Psoas muscle (tissue), 8 donors: ENCODE results near the gene DNASE2B. TPM values are rescaled to one million over a fixed set of nuclear protein-coding genes. Genes with fewer than 3 reads are reported as not detected.

Experiments used
- ATAC-seq, 4 donors: fragments of 200-7000 bp; cut with Tn5 transposase; one replicate each; pipeline ENCODE4 v1.9.1; 2020; ENCODE audit warnings: moderate library complexity in 3 of 4, mild to moderate bottlenecking in 2 of 4
- DNase-seq, 2 donors: peaks; one replicate each; pipeline ENCODE4 v3.0.0-alpha.2; 2020
- H3K27ac ChIP-seq: fragments of 200-600 bp; one replicate; pipeline ENCODE4 v1.8.0; 2022
- H3K27me3 ChIP-seq, 3 donors: fragments of 200-600 bp in 1 of 3; one replicate each; pipeline versions ENCODE4 v1.6.1 to v1.8.0; 2013 to 2022; ENCODE audit warnings: low read length in 2 of 3, mild to moderate bottlenecking in 2 of 3, moderate library complexity in 1 of 3; ENCODE audit not compliant: insufficient read depth in 3 of 3
- H3K36me3 ChIP-seq, 2 donors: fragments of 200-600 bp in 1 of 2; one replicate each; pipeline versions ENCODE4 v1.6.1 to v1.8.0; 2013 to 2022; ENCODE audit warnings: low read depth in 1 of 2, mild to moderate bottlenecking in 1 of 2, moderate library complexity in 1 of 2; ENCODE audit not compliant: insufficient read depth in 1 of 2
- H3K4me1 ChIP-seq: fragments of 200-600 bp; one replicate; pipeline ENCODE4 v1.8.0; 2022
- H3K4me3 ChIP-seq: fragments of 200-600 bp; one replicate; pipeline ENCODE4 v1.8.0; 2022; ENCODE audit warnings: mild to moderate bottlenecking
- H3K9me3 ChIP-seq: fragments of 200-600 bp; one replicate; pipeline ENCODE4 v1.8.0; 2022
- WGBS, 3 donors: extraction: QIAGEN DNeasy Blood & Tissue Kit; methylation state at CpG; one replicate each; pipeline versions ENCODE4 v1.1.6 to v1.1.7; 2013; 5-methylcytosine and 5-hydroxymethylcytosine counted together
- intact Hi-C, 2 donors: fragments of 100-400 bp; cut with DNase I; formaldehyde crosslinking; loops; one replicate each; pipeline versions ENCODE4 v1.11.0 to v1.14.2; 2022
- polyA plus RNA-seq, 3 donors: library from polyadenylated mRNA; stranded (reverse); fragments of 200-250 nt; gene quantifications; one replicate each; pipeline ENCODE4 v1.2.3, GENCODE V29; 2013
- total RNA-seq, 4 donors: library from RNA; stranded (reverse); fragmentation: NEBNext Ultra II Directional in 2 of 4; extraction: Animal tissue kit (Norgen Biotek cat#: 25700) in 2 of 4; gene quantifications; one replicate each; pipeline versions ENCODE4 v1.2.1 to v1.2.4, GENCODE V29; 2021 to 2023
- TF ChIP-seq, protein P1 (sequence below): fragments of 200-600 bp; IDR thresholded peaks from one replicate; pipeline ENCODE4 v1.8.0; 2022; ENCODE audit warnings: antibody characterized with exemption
- donor health status: healthy with polysubstance abuse.
- donor health status: DM: no; HTN: no; CAD: no; lungs with moderate emphysema.
- donor health status: Bipolar disorder and iron deficiency.
- donor health status: healthy.
- donor health status: DM: yes; HTN: yes; CAD: no.
- donor health status: DM: no; HTN: no; CAD: no.
- donor health status: DM: no; HTN: no; CAD: no.
- donor health status: DM: yes; HTN: yes; CAD: no.

The DNASE2B gene
- total and polyA plus RNA-seq, 7 donors = 0.18 to 3.1 (median 0.84) TPM; not detected in 2

DNA sequence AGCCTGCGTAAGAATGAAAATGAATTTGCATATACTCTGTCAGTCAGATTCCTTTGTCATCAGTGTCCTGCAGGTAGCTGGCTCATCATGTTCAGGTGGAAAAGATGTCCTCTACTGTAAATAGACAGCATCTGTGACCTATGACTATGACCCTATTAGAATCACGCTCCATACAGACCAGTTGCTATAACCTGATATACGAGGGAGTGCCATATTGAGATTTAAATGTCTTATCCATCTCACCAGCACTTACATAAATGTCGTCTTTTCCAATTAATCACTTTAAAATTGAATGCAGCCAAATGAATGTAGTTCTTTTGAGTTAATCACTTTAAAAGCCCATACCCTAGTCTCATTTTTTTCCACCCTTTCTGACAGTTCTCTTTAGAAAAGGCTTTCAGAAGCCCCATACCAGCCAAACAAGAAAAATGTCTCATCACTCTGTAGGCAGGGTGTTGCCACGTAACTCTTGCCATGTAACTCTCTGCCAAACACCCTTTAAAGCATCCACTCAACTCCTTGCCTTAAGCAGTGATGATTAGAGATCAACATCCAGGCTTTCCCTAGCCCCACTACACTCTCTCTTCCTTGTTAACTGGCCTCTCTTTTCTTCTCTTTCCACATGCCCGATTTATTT, 26.3 kb downstream of the DNASE2B start:
- WGBS, 3 donors = 77 to 85% (median 79%) methylated on average over 6 of the region's 6 CpGs
- no peak overlapping the region for H3K4me3 ChIP-seq
- no peak overlapping the region for H3K27ac ChIP-seq
- H3K36me3 ChIP-seq = no peaks in the 10 kb centered on the region
- no peaks in the 10 kb centered on the region for H3K27me3 ChIP-seq
- DNase-seq = no peak
- no peaks in the 10 kb centered on the region for H3K4me1 ChIP-seq
- ATAC-seq = no peak
- H3K9me3 ChIP-seq = no peaks in the 10 kb centered on the region
- intact Hi-C loops = no loop called here
- TF ChIP-seq, protein P1, sequence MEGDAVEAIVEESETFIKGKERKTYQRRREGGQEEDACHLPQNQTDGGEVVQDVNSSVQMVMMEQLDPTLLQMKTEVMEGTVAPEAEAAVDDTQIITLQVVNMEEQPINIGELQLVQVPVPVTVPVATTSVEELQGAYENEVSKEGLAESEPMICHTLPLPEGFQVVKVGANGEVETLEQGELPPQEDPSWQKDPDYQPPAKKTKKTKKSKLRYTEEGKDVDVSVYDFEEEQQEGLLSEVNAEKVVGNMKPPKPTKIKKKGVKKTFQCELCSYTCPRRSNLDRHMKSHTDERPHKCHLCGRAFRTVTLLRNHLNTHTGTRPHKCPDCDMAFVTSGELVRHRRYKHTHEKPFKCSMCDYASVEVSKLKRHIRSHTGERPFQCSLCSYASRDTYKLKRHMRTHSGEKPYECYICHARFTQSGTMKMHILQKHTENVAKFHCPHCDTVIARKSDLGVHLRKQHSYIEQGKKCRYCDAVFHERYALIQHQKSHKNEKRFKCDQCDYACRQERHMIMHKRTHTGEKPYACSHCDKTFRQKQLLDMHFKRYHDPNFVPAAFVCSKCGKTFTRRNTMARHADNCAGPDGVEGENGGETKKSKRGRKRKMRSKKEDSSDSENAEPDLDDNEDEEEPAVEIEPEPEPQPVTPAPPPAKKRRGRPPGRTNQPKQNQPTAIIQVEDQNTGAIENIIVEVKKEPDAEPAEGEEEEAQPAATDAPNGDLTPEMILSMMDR = no peak

DNA sequence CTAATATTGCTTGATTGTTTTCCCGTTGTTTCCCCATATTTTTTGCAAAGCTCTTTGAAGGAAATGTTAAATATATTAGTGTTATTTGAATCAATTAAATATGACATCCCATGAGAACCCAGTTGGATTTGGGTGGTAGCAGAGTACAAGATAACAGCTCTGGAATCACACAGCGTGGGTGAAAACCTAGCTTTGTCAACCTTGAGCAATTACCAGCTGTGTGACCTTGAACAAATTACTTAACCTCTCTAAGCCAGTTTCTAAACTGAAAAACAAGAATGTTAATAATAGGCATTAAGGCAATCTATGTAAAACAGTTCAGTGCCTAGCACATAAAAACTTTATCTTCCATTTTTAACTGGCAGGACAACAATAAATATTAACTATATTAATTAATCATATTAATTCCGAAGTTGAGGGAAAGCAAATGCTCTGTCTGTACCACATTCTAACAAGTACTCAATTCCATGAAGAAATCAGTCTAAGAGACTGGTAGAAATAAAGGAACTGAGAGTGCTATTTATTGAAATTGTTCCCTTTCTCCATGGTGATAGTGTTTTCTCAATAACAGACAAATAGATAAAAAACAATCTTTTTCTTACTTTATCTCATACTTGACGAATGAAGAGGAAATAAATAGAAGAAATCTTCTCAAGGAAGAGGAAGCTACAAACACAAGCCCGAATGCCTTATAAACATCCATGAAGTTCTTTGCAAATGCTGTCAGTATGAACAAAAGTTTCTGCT, 27.0 kb downstream of the DNASE2B start:
- H3K4me3 ChIP-seq = no peak overlapping the region
- no peak for ATAC-seq
- TF ChIP-seq, protein P1 = no peak
- WGBS, 3 donors = 65 to 67% (median 66%) methylated on average over 5 of the region's 5 CpGs
- DNase-seq = no peak
- H3K9me3 ChIP-seq = no peaks in the 10 kb centered on the region
- no peaks in the 10 kb centered on the region for H3K27me3 ChIP-seq
- H3K36me3 ChIP-seq = no peaks in the 10 kb centered on the region
- intact Hi-C loops = no loop called here
- H3K4me1 ChIP-seq = no peaks in the 10 kb centered on the region
- H3K27ac ChIP-seq = no peak overlapping the region

DNA sequence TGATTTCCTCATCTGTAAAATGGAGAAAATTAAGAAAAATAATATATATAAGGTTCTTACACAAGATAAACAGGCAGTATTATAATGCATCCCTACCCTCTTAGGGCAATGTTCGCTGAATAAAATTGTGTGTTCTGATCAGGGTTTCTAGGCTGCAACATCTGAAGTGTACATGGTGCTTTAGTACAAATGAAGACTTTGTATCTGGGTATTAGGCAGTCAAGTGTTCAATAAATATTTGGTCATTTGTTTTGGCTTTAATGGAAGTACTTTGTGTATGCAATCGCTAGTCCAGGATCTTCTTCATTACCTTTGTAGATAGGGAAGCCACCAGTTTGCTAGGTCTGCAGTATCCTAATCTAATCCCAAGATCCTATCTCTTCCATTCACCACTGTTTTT, 28.1 kb downstream of the DNASE2B start:
- Histone ChIP-seq H3K9me3 (no peaks in the 10 kb centered on the region), H3K36me3 (no peaks in the 10 kb centered on the region), H3K27me3 (no peaks in the 10 kb centered on the region), H3K4me1 (no peaks in the 10 kb centered on the region), H3K4me3 (no peak overlapping the region), H3K27ac (no peak overlapping the region)
- ATAC-seq = no peak
- WGBS, 3 donors = 94 to 98% (median 94%) methylated on average over 2 of the region's 2 CpGs
- intact Hi-C loops = no loop called here
- TF ChIP-seq, protein P1 = no peak
- no peak for DNase-seq

DNA sequence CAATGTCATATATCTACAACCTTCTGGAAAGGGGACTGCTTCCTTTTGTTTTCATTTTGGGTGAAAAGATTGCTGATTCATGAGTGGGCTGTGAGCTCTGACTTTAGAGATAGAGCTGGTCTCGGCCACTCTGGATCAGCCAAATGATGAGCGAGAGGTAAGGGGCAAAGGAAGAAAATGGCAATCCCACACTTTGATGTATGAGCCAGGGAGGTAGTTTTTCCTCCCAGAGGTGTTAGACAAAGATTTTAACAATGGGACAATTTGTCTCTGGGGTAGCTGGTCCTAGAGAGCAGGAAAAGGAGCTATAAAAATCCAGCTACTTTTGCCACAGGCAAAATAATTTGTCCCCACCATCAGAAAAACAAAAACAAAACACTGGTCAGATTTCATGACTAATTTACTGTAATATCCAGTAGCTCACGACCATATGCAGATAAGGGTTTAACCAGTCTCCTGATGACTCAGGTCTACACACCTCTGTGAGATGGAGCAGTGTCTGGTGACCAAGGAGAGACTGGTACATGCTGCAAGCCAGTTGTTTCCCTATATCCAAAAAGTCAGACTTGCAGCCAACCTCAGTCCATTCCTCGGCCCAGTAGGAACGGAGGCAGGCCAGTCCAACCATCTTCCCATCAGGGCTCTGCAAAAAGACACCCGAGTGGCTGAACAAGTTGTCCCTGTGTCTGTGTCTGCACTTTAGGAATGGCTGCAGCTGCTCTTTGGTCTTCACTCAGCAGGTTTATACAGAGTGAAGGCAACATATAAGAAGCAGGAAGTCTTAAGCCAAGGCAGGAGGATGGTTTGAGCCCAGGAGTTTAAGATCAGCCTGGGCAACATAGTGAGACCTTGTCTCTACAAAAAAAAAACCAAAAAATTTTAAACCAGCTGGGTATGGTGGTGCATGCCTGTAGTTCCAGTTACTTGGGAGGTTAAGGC, 29.2 kb downstream of the DNASE2B start:
- intact Hi-C loops = no loop called here
- no peak for ATAC-seq
- H3K4me3 ChIP-seq = no peak overlapping the region
- no peak overlapping the region for H3K27ac ChIP-seq
- H3K4me1 ChIP-seq = no peaks in the 10 kb centered on the region
- no peaks in the 10 kb centered on the region for H3K27me3 ChIP-seq
- H3K9me3 ChIP-seq = no peaks in the 10 kb centered on the region
- no peak for DNase-seq
- no peaks in the 10 kb centered on the region for H3K36me3 ChIP-seq
- 80 to 83% (median 82%) methylated on average over 6 of the region's 6 CpGs for WGBS, 3 donors
- TF ChIP-seq, protein P1 = no peak
